HG03064 (cell line): Measurements from ENCODE around the gene IFTAP.
"Not testable (repeated sequence)": the region's sequence is repeated elsewhere in the genome, so short reads cannot be mapped to it uniquely, and the experiment has no call there.

Experiments used
- ATAC-seq: cut with Tn5 transposase; IDR thresholded peaks from one replicate; pipeline ENCODE4 v1.9.1; 2021; ENCODE audit warnings: low read depth; ENCODE audit not compliant: unreplicated experiment

IFTAP gene, protein sequence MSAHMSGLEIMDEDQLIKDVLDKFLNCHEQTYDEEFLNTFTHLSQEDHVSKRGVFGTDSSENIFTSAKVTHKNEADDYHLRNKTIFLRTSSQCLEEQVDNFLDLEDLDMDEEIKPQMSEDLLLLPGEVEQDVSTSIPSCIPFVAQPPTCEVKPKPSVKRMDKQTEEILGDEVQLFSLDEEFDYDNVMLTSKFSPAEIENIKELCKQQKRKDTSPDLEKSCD

DNA sequence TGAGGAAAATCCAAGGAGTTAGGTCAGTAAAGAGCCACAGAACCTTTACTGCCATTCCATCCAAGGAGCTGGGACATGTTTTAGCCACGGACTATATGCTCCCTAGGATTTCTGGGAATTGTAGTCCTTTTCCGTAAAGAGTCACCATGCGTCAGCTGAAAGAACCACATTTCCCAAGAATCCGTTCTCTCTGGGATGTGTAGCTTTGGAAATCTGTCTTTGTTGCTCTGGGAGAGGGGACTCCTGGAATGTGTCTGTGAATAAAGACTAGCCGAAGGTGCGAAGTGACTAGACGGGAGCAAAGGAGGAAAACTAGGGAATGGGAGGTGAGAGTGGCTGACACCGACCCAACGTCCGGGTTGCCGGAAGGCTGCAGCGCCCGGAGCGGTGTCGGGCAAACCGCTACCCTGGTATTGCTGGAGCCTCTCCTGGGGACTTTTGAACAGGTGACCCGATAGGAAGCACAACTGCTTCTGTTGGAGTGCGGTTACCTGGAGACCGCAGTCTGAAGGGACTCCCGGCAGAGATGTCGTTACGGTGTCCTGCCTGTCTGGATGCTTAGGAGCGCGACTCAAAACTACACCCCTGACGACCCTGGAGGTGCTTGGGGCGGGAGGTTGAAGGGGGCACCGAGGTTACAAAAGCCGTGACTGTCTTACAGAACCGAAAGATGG, at the start of gene IFTAP:
Gene IFTAP (plus strand): TSS at position 187 of the 674 bp plus-strand sequence. CDS start 15,602 bp downstream, outside the sequence.
- ATAC-seq = peak; percentile 90

DNA sequence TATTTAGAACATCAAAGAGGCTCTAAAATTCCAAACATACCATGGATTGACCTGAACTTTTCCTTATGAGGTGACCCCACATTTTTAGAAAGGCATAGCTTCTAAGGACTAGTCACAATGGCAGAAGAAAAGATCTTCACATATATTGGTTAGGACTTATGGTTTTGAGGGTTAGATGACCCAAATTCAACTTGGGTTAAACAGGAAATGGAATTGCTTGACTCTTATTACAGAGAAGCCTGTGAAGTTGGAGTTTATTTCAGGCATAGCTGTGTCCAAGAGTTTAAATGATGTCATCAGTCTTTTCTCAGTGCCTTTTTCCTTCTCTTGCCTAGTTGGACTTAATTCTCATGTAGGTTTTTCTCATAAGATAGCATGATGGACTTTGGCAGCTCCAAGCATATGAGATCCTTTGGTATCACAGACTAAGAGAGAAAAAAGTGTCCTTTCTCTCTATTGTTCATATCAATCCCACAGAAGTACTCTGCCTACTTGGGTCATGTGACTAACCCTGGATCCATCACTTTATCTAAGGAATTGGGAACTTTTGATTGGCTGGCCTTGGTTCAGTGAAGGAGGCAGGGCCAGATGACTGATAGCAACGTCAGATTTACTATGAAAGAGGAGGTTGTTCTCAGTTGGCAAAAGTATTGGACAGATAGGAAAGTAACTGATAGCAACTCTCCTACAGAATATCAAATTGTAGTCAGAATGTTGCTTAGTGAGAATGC, 43.8 kb upstream of the IFTAP start:
- no peak for ATAC-seq

DNA sequence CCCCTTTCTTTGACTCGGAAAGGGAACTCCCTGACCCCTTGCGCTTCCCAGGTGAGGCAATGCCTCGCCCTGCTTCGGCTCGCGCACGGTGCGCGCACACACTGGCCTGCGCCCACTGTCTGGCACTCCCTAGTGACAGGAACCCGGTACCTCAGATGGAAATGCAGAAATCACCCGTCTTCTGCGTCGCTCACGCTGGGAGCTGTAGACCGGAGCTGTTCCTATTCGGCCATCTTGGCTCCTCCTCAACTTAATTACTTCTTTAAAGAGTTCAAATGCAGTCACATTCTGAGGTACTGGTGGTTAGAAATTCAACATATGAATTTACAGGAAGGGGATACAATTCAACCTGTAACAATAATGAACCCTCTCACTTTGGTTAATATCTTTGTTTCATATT, 36.9 kb upstream of the IFTAP start:
- ATAC-seq = not testable (repeated sequence)

DNA sequence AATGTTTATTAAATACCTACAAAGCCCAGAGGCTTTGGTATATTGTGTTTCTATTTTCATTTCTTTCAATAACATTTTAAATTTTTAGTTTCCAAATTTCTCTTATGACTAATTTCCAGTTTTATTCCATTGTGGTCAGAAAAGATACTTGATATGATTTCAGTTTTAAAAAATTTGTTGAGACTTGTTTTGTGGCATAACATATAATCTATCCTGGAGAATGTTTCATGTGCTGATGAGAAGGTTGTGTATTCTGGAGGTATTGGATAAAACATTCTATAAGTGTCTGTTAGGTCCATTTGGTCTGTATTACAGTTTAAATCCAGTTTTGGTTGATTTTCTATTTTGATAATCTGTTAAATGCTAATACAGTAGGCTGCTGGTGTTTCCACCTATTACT, 36.3 kb upstream of the IFTAP start:
- no peak for ATAC-seq

DNA sequence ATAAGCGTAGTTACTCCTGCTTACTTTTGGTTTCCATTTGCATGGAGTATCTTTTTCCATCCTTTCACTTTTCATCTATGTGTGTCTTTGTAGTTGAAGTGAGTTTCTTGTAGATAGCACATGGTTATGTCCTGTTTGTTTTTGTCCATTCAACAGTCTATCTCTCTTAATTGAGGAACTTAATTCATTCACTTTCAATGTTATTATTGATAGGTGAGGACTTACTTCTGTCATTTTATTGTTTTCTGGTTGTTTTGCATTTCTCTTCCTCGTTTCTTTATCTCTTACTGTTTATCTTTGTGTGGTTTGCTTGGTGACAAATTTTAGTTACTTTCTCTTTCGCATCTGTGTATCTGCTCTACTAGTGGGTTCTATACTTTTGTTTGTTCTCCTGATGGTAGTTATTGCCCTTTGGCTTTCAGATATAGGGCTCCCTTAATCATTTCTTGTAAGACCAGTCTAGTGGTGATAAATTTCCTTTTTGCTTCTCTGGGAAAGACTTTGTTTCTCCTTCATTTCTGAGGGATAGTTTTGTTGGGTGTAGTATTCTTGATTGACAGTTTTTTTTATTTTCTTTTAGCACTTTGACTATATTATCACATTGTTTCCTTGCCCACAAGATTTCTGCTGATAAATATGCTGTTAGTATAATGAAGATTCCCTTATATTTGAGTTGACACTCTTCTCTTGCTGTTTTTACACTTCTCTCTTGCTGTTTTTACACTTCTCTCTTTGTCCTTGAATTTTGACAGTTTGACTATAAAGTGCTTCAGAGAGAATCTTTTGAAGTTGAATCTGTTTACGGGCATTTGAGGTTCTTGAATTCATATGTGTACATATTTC, 35.5 kb upstream of the IFTAP start:
- peak; percentile 92 for ATAC-seq

DNA sequence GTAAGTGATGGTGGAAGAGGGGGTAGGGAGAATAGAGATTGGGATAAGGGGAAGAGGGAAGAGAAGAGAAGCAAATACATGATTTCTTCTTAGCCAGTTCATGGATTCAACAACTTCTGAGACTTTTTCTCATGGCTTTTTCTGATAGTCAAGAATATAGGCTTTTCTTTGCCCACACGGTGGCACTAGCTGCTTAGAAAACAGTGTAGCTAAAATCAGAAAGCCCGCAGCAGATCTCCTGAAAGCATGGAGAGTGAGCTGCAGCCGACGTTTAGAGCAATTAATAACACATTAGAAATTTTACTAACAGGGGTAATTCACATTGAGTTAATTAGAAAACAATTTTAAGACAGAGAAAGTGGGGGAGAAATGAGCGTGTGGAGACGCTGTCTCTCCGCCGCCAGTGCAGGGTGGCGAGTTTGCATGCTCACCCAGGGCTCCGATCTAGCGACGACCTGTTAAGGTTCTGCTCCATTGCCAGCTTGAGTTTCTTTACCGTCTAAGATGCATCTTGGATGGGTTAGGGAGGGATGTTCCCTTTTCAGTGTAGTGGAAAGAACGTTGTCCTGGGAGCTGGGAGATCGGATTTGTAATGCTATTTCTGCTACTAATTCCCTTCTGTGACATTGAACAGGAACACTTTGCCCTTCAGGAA, 29.8 kb upstream of the IFTAP start:
- ATAC-seq = no peak

DNA sequence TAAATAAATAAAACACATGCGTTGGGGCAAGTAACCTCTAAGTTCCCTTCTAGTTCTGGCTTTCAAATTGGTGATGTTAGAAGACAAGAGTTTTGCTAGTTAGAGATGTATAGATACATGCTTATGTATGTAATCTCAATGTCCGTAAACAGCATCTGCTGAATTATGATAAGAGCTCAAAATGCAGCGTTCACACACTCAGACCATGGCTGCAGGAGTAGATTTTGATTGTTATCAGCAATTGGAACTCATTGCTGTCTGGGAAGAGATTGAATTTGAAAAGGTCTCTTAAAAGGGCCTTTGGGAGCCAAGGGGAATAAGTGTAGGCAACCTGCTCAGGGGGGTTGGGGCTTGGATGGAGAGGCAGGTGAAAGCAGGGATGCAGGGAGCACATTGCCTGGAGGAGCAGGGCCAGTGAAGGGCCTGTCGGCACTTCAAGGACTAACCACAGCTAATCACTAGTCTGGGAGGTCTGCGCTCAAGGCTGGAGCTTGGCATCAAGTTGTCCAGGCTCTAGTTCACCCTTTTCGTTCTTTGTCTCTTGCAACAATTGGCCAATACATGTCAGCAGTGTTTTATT, 29.2 kb upstream of the IFTAP start:
- no peak for ATAC-seq

DNA sequence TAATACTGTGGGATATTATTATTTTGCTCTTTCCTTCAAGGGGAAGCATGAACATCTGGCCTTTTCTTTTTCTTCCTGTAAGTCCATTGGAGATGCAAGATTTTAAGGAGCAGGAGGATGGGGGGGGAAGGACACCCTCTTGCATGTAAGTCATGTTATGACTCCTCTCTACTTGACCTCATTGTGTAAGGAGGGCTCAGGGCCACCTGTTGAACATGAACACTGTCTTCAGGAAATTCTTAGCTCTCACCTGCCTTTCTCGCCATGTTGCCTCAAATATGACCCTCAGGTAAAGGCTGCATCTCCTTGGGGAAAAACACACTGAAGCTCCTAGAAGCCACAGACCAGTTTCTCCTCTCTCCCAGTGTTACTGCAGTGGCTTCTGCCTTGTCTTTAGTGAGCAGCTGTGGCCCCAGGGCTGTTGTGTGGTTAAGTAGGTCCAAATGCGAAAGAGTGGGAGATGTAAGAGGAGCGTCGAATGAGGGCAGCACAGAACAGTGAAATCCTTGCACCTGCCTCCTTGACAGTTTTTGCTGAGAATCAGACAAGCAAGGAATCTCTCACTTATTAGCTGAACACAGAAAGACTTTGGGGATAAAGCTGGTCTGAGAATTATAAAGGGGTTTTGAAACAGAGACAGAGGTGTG, 27.8 kb upstream of the IFTAP start:
- no peak for ATAC-seq

DNA sequence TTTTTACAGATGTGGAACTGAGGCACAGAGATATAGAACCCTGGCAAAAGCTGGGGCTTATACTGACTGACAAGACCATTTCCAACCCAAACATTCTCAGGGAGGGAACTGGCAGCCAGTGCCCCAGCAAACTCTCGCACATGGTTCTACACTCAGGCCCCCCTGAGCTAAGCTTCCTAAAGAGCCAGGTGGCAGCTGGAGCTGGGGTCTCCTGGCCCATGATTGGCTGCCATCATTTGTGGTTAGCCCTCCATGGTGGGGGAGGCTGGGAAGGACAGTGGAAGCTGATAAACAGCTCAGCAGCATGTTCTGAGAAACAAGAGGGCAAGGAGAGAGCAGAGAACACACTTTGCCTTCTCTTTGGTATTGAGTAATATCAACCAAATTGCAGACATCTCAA, 26.6 kb upstream of the IFTAP start, which contains the start of gene RAG1:
Gene RAG1 (plus strand): TSS at position 314 of the 400 bp plus-strand sequence. CDS start 5,298 bp downstream, outside the sequence.
- ATAC-seq = no peak

DNA sequence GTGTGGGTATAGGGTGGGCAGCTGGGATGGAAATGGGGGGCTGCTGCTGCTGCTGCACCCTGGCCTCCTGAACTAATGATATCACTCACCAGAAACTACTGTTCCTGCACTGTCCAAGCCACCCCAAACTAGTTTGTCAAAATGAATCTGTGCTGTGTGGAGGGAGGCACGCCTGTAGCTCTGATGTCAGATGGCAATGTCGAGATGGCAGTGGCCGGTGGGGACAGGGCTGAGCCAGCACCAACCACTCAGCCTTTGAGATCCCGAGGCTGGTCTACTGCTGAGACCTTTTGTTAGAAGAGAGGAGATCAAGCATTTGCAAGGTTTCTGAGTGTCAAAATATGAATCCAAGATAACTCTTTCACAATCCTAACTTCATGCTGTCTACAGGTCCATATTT, 25.2 kb upstream of the IFTAP start:
- no peak for ATAC-seq

DNA sequence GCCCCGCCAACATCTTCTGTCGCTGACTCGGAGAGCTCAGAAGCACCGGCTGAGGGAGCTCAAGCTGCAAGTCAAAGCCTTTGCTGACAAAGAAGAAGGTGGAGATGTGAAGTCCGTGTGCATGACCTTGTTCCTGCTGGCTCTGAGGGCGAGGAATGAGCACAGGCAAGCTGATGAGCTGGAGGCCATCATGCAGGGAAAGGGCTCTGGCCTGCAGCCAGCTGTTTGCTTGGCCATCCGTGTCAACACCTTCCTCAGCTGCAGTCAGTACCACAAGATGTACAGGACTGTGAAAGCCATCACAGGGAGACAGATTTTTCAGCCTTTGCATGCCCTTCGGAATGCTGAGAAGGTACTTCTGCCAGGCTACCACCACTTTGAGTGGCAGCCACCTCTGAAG, 19.8 kb upstream of the IFTAP start:
- no peak for ATAC-seq

DNA sequence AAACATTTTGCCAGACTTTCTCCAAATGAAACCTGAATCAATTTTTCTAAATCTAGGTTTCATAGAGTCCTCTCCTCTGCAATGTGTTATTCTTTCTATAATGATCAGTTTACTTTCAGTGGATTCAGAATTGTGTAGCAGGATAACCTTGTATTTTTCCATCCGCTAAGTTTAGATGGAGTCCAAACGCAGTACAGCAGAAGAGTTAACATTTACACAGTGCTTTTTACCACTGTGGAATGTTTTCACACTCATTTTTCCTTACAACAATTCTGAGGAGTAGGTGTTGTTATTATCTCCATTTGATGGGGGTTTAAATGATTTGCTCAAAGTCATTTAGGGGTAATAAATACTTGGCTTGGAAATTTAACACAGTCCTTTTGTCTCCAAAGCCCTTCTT, 16.9 kb upstream of the IFTAP start:
- no peak for ATAC-seq

DNA sequence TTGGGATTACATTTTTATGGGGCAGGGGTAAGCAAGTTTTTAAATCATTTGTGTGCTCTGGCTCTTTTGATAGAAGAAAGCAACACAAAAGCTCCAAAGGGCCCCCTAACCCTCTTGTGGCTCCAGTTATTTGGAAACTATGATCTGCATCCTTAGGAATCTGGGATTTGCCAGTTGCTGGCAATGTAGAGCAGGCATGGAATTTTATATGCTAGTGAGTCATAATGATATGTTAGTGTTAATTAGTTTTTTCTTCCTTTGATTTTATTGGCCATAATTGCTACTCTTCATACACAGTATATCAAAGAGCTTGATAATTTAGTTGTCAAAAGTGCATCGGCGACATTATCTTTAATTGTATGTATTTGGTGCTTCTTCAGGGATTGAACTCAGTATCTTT, 16.4 kb upstream of the IFTAP start:
- ATAC-seq = no peak

DNA sequence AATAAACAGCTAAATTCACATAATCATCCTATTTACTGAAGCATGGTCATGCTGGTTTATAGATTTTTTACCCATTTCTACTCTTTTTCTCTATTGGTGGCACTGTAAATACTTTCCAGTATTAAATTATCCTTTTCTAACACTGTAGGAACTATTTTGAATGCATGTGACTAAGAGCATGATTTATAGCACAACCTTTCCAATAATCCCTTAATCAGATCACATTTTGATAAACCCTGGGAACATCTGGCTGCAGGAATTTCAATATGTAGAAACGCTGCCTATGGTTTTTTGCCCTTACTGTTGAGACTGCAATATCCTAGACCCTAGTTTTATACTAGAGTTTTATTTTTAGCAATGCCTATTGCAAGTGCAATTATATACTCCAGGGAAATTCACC, 15.8 kb upstream of the IFTAP start:
- no peak for ATAC-seq

DNA sequence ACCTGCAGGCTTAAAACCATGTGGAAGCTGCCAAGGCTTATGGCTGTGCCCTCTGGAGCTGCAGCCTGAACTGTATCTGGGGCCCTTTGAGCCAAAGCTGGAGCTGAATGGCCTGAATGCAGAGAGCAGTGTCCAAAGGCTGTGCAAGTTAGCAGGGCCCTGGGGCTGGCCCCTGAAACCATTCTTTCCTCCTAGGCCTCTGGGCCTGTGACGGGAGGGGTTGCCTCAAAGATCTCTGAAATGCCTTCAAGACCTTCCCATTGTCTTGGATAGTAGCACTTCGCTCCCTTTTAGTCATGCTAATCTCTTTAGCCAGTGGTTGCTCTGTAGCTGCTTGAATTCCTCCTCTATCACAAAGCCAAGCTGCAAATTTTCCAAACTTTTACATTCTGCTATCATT, 12.8 kb upstream of the IFTAP start:
- ATAC-seq = no peak

DNA sequence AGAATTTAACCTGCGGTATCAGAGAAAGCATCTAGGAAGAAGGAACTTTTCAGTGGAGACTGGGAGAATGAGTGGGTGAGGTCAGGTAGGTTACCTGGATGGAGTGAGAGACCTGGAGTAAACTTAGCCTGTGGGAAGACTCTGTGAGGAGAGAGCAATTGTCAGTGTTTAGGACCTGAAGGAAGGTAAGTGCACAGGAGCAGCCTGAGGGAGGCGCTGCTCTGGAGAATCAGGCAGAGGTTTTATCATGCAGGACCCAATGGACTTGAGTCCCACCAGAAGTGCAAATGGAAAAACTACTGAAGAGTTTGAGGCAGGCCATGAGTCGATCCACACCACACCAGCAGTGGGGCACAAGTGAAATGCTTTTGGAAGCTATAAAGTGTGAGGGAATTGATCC, 10.6 kb upstream of the IFTAP start:
- ATAC-seq = no peak

DNA sequence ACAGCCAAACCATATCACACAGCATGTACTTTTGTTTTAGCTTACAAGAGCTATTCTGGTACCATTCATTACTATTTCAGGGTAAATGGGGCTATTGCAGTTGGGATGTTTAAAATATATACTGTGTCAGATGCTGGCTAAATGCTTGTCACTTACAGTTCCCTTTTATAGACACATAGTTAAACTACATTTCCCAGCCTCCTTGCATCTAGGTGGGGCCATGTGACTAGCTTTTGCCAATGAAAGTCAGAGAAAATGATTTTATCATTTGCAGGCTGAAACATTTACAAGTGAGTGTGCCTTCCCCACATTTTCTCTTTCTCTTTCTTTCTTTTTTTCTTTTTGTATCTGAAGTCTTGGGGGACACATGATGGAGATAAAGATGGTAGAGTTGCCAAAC, 7.8 kb upstream of the IFTAP start:
- no peak for ATAC-seq

DNA sequence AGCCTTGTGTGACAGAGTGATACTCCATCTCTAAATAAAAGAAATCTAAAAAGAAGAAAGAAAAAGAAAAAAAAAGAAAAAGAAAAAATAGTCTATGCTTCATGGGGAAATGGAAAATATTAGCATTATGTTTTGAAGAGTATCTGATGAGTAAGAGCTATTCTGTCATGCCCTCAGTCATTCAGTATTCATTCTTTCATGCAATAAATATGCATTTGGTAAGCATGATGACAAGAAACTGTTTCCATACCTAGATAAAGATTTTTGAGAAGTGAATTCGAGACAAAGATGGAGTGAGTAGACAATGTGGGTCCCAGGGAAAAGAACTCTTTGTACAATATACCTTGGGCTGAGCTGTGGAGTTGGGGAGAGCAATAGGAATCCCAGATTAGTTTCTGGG, 6.2 kb upstream of the IFTAP start:
- ATAC-seq = no peak

DNA sequence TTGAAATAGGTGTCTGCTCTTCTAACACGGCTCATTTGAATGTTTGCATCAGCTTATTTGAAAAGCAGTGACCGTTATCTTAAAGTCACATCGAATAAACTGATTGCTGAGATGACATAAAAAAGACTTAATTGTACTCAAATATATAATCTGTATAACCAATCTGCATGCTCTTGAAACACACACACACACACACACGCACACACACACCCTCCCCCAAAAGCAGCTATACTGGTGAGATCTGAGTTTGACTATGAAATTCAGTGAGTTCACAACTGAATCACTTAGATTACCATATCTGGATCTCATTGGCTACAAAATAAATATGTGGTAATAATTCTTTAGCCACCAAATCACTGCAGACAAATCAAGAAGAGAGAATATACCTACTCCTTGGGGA, 3.8 kb upstream of the IFTAP start:
- no peak for ATAC-seq

DNA sequence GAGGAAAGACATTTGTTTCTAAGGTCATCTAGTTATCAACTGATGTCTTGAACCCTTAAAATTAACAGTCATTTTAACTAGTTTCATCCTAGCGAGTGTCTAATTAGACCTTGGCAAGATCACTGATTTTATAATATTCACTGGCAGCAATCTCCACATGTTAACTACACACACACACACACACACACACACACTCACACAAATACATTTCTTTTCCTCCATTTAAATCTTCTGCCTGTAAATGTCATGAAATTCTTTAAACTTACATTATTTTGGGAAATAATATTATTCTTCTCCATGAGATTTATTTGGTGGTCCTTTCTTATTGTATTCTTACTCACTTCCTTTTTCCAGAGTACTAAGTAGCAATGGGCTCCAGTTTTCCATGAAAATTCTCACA, 2.9 kb upstream of the IFTAP start:
- no peak for ATAC-seq
